SK-N-MC (cell line): ENCODE results near the gene AGRN.
"Not testable (repeated sequence)": the region's sequence is repeated elsewhere in the genome, so short reads cannot be mapped to it uniquely, and the experiment has no call there.

Source experiments
- DNase-seq: peaks from one replicate; pipeline ENCODE4 v3.0.0-alpha.2; 2011; ENCODE audit warnings: low read depth, low spot score
- H3K27ac ChIP-seq: fragments of 200-600 bp; sonication (generic); 2 replicates; pipeline ENCODE4 v1.5.1; 2016; ENCODE audit warnings: mixed run types
- H3K36me3 ChIP-seq: fragments of 200-600 bp; sonication (generic); 2 replicates; pipeline ENCODE4 v1.6.1; 2017; ENCODE audit warnings: antibody characterized with exemption, low read length, mixed read lengths; ENCODE audit not compliant: insufficient read depth
- H3K4me3 ChIP-seq: fragments of 200-600 bp; sonication (generic); 2 replicates; pipeline ENCODE4 v1.5.1; 2016
- H3K9ac ChIP-seq: fragments of 200-600 bp; sonication (generic); 2 replicates; pipeline ENCODE4 v1.8.0; 2017; ENCODE audit warnings: mixed run types, mixed read lengths; ENCODE audit not compliant: insufficient read length
- H3K9me3 ChIP-seq: fragments of 200-600 bp; sonication (generic); 2 replicates; pipeline ENCODE4 v1.6.1; 2017; ENCODE audit warnings: low read depth, mild to moderate bottlenecking, antibody characterized with exemption, low read length, moderate library complexity, mixed read lengths
- EZH2 ChIP-seq: fragments of 200-600 bp; sonication (generic); IDR thresholded peaks from one replicate; pipeline ENCODE4 v1.6.1; 2017; ENCODE audit warnings: antibody characterized with exemption
- FOXP2 ChIP-seq: optimal IDR thresholded peaks from 2 replicates; pipeline ENCODE3; 2011; ENCODE audit warnings: mild to moderate bottlenecking, moderate library complexity; ENCODE audit not compliant: insufficient read depth; ENCODE audit errors: extremely low read length, control extremely low read depth
- POLR2AphosphoS5 ChIP-seq: IDR thresholded peaks from 2 replicates; pipeline ENCODE4 v1.6.1; 2012; ENCODE audit warnings: mild to moderate bottlenecking, low read depth, low read length, borderline replicate concordance

AGRN gene

DNA sequence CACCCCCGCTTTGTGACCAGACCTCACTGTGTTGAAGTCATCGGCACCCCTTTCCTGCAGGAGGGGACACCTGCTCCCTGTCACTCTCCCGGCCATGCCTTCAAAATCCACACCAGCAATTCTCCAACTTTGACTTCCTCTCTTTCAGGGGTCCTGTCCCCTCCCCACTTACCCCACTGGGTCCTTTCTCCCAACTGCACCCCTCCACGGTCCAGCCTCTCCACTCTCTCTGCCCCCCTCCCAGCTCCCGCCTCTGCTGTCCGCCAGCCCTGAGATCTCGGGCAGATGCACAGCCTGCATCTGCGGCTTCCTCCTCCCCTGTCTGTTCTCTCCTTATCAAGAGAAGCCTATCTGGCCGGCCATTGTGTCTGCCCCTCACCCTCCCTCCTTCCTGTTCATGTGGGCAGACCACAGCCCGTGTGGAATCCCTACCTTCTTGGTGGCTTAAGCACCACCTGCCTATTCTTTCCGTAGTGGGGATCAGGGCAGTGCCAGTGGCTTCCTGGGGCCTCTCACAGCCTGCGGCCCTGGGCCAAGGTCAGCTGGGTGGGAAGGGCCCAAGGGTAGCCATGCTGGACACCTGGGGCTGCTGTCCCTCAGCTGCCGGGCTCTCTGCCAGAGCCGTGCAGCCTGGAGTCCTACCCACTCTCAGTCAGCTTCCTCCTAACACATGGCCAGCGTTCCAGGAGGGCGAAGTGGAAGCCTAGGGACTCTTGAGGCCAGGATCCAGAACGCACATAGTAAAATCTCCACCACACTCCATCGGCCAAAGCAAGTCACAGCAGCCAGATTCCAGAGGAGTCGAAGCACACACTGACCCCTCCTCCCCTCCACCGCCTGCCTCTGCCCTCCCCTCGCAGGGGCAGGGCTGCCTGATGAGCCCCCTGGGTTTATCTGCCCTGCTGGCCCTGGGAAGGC is 14.9 kb upstream of the AGRN start:
- Histone ChIP-seq H3K4me3 (no peak overlapping the region), H3K9me3 (no peaks in the 10 kb centered on the region), H3K27ac (no peak overlapping the region), H3K9ac (no peak overlapping the region), H3K36me3 (no peaks in the 10 kb centered on the region)
- no peak for DNase-seq
- TF ChIP-seq POLR2AphosphoS5 = no peak
- TF ChIP-seq FOXP2 = no peak
- no peak for TF ChIP-seq EZH2

DNA sequence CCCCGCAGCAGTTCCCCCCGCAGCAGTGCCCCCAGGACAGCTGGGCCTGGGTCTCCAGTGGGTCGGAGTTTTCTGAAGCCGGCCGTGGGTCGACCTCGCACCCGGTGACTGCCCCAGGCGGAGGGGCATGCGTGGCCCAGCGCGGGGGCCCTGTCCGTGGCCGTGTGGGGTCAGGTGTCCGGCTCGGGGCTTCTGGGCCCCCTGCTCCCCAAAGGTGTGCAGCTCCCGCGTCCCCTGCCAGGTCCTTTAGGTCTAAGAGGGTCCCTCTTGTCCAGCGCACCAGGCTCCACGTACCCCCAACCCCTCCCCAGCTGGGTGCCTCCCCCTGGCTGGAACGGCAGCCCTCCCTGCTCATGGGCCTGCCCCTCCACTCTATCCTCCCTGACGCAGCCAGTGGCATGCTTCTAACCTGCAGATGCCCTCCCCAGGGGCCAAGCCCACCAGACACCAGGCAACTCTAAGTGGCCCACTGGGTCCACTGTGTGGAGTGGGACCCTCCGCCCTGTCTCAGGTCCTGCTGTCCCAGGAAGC is 14.1 kb upstream of the AGRN start:
- no peak for DNase-seq
- no peak overlapping the region for H3K27ac ChIP-seq
- H3K36me3 ChIP-seq = no peaks in the 10 kb centered on the region
- TF ChIP-seq FOXP2 (no peak), POLR2AphosphoS5 (no peak), EZH2 (no peak)
- no peak overlapping the region for H3K4me3 ChIP-seq
- no peak overlapping the region for H3K9ac ChIP-seq
- no peaks in the 10 kb centered on the region for H3K9me3 ChIP-seq

DNA sequence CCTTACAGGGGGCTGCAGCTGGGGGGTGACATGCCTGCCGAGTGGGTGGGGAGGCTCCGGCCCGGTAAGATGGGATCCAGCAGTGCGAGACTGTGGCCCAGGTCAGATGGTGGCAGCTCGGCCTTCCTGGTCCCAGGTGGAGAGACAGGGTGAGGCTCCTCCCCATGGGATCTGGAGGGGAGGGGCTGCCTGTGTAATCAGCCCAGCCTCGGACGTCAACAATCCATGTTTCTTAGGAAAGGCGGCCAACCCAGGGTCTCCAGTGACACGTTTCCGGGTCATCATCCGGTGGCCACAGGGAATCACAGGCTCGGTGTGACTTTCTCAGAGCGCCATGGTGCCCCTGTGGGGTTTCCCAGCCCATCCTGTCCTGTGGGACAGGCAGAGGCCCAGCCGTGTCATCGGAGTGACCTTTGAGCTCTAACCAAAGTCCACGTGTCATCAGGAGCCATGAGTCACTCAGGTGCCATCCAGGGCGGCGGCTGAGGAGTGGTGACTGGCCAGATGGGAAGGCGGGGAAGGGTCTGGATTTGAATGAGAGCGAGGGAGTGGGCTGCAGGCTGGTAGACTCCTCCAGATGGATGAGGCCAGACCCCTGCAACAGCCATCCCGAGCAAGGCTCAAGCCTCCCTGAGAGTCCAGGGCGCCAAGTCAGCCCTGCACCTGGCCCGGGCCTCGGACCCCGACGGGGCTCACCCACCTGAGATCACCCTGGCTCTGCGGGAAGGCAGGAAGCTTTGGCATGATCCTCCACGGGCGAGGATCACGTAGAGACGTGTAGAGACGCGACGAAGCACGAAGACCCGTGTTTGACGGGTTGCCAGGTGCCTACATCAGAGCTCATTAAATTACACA is 13.4 kb upstream of the AGRN start:
- Histone ChIP-seq H3K9ac (no peak overlapping the region), H3K27ac (no peak overlapping the region)
- DNase-seq = no peak

DNA sequence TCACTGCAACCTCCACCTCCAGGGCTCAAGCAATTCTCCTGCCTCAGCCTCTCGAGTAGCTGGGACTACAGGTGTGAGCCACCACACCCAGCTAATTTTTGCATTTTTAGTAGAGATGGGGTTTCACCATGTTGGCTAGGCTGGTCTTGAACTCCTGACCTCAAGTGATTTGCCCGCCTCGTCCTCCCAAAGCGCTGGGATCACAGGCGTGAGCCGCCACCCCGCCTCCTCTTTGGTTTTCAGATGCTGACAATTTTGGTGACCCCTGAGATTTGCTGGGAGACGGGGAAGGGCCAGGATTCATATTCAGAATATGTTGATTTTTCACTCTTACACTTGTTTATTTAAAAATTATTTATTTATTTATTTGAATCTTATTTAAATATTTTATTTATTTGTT is 9.8 kb upstream of the AGRN start:
- DNase-seq = not testable (repeated sequence)

More for the DNA sequence above, 13.4 kb upstream of the AGRN start:
- Histone ChIP-seq H3K9me3 (no peaks in the 10 kb centered on the region), H3K4me3 (no peak overlapping the region), H3K36me3 (no peaks in the 10 kb centered on the region)
- TF ChIP-seq EZH2 (no peak), POLR2AphosphoS5 (no peak), FOXP2 (no peak)

DNA sequence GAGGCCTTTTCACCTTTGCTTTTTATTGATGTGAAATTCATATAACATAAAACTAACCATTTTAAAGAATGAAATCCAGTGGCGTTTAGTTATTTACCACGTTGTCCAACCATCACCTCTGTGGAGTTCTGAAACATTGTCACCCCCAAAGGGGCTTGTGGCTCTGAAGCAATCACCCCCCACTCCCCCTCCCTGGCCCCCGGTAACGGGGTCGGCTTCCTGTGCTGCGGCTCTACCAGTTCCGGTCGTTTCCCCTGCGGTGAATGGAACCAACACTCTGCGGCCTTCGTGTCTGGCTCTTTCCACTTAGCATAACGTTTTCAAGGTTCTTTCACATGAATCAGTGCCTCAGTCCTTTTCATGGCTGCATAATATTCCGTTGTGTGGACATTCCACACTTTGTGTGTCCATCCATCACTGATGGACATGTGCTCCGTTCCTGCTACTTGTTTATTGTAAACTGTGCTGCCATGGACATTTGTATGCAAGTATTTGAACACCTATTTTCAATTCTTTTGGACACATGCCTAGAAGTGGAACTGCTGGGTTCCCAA is 8.4 kb upstream of the AGRN start:
- Histone ChIP-seq H3K27ac (no peak overlapping the region), H3K9me3 (no peaks in the 10 kb centered on the region), H3K36me3 (no peaks in the 10 kb centered on the region), H3K9ac (no peak overlapping the region), H3K4me3 (no peak overlapping the region)
- TF ChIP-seq EZH2 (no peak), POLR2AphosphoS5 (no peak), FOXP2 (no peak)
- DNase-seq = no peak

More for the DNA sequence above, 9.8 kb upstream of the AGRN start:
- H3K9ac ChIP-seq, H3K36me3 ChIP-seq, H3K4me3 ChIP-seq, H3K27ac ChIP-seq, H3K9me3 ChIP-seq: not testable (repeated sequence)

DNA sequence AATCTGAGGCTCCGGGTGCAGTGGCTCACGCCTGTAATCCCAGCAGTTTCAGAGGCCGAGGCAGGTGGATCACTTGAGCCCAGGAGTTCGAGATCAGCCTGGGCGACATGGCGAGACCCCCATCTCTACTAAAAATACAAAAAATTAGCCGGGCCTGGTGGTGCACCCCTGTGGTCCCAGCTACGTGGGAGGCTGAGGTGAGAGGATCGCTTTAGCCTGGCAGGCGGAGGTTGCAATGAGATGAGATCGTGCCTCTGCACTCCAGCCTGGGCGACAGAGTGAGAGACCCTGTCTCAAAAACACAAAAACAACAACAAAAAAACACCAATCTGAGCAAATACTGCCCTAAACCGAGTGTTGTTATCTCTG is 7.2 kb upstream of the AGRN start:
- H3K27ac ChIP-seq = not testable (repeated sequence)
- H3K4me3 ChIP-seq = peak overlapping the region; percentile 73

DNA sequence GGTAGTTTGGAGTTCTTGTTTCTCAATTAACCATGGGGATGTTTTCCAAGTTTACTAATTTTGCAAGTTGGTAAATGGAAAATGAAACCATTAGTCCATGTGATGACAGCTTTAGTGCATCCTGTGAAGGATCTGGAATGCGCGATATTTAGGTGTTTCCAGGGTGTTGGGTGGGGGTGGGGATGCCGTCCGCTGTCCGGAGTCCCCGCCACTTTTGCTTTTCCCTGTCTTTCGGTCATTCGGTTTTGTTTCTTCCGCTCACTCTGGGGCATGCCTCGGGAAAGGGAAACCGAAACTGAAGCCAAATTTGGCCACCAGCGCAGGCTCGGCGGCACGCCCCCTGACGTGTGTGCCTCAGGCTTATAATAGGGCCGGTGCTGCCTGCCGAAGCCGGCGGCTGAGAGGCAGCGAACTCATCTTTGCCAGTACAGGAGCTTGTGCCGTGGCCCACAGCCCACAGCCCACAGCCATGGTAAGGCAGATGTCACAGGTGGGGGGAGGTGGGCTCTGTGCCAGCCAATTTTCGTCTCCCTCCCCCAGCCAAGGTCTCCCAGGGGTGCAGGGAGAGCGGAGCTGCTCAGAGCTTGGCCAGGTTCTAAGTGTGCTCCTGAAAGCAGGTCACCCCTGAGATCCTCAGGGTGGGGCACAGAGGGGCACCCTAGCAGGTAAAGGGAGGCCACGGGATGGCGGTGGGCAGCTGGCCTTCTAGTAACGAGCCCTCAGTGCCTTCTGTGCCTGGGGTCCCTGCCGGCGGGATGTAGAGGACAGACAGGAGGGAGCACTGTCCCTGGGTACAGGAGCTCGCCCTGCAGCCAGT is 6.6 kb upstream of the AGRN start, which contains the start of gene ISG15:
ISG15 (plus strand) TSS at position 393 of the 817 bp plus-strand sequence; CDS start at position 470, 77 bp downstream.
- no peak for DNase-seq

More for the DNA sequence above, 7.2 kb upstream of the AGRN start:
- DNase-seq, H3K36me3 ChIP-seq, H3K9me3 ChIP-seq: not testable (repeated sequence)
- peak overlapping the region; percentile 31 for H3K9ac ChIP-seq

More for the DNA sequence above, 6.6 kb upstream of the AGRN start, which contains the start of gene ISG15:
- Histone ChIP-seq H3K27ac (no peak within 1 kb of the TSS; the same call in 1 of the 2 replicates), H3K36me3 (no peaks in the 10 kb centered on the region), H3K4me3 (peak within 1 kb of the TSS; percentile 73), H3K9ac (peak within 1 kb of the TSS; percentile 31), H3K9me3 (no peaks in the 10 kb centered on the region)
- no peak for TF ChIP-seq FOXP2
- peak; percentile 62; the same call in 1 of the 2 replicates for TF ChIP-seq POLR2AphosphoS5
